Prostate gland (tissue), 2 donors: ENCODE data around the gene ABL2. TPM values are rescaled to one million over a fixed set of nuclear protein-coding genes. Genes with fewer than 3 reads are reported as not detected.
"Not testable (repeated sequence)": the region's sequence is repeated elsewhere in the genome, so short reads cannot be mapped to it uniquely, and the experiment has no call there.

Experiments
- DNase-seq: peaks from one replicate; pipeline ENCODE4 v3.0.0-alpha.2; 2019; ENCODE audit warnings: low spot score
- H3K27ac ChIP-seq, 2 donors: fragments of 200-600 bp; sonication (generic); 2 replicates each; pipeline ENCODE4 v1.5.1; 2017 to 2019
- H3K27me3 ChIP-seq: fragments of 200-600 bp; sonication (generic); replicated peaks from 2 replicates; pipeline ENCODE4 v1.5.1; 2019; ENCODE audit not compliant: insufficient read depth
- H3K36me3 ChIP-seq, 2 donors: fragments of 200-600 bp; sonication (generic); 1 replicate in 1 of 2; 2 replicates in 1 of 2; pipeline versions ENCODE4 v1.5.1 to v1.8.1; 2017 to 2019
- H3K4me1 ChIP-seq: fragments of 200-600 bp; sonication (generic); replicated peaks from 2 replicates; pipeline ENCODE4 v1.5.1; 2019
- H3K4me3 ChIP-seq, 2 donors: fragments of 200-600 bp; sonication (generic); 2 replicates each; pipeline ENCODE4 v1.5.1; 2017 to 2019
- H3K9me3 ChIP-seq: fragments of 200-600 bp; sonication (generic); 2 replicates; pipeline ENCODE4 v1.5.1; 2017
- POLR2A ChIP-seq: fragments of 450-650 bp; IDR thresholded peaks from one replicate; pipeline ENCODE4 v1.6.1; 2016; ENCODE audit warnings: antibody characterized with exemption, mild to moderate bottlenecking
- POLR2AphosphoS5 ChIP-seq: sonication (generic); formaldehyde crosslinking; IDR thresholded peaks from one replicate; pipeline ENCODE4 v1.6.1; 2017; ENCODE audit warnings: antibody characterized with exemption
- WGBS: methylation state at CpG from one replicate; pipeline ENCODE4 v1.1.5; 2018; 5-methylcytosine and 5-hydroxymethylcytosine counted together
- intact Hi-C: fragments of 100-400 bp; cut with DNase I; formaldehyde crosslinking; loops from one replicate; pipeline ENCODE4 v1.14.2; 2022
- total RNA-seq, 2 donors: library from RNA; depleted of rRNA; stranded (reverse); fragments of >200 nt; gene quantifications; one replicate each; pipeline ENCODE4 v1.1.0, GENCODE V29; 2016
- TF ChIP-seq, protein P1 (sequence below), 4 experiments: fragments of 200-600 bp in 2 of 4; fragments of 450-650 bp in 2 of 4; sonication (generic) in 2 of 4; IDR thresholded peaks; 1 replicate in 3 of 4; 2 replicates in 1 of 4; pipeline ENCODE4 v1.5.1; 2016 to 2019; ENCODE audit warnings: antibody characterized with exemption in 4 of 4, mild to moderate bottlenecking in 2 of 4, moderate library complexity in 2 of 4

ABL2 gene
- 10 to 100 TPM; 12.1 to 18.4 TPM for total RNA-seq

DNA sequence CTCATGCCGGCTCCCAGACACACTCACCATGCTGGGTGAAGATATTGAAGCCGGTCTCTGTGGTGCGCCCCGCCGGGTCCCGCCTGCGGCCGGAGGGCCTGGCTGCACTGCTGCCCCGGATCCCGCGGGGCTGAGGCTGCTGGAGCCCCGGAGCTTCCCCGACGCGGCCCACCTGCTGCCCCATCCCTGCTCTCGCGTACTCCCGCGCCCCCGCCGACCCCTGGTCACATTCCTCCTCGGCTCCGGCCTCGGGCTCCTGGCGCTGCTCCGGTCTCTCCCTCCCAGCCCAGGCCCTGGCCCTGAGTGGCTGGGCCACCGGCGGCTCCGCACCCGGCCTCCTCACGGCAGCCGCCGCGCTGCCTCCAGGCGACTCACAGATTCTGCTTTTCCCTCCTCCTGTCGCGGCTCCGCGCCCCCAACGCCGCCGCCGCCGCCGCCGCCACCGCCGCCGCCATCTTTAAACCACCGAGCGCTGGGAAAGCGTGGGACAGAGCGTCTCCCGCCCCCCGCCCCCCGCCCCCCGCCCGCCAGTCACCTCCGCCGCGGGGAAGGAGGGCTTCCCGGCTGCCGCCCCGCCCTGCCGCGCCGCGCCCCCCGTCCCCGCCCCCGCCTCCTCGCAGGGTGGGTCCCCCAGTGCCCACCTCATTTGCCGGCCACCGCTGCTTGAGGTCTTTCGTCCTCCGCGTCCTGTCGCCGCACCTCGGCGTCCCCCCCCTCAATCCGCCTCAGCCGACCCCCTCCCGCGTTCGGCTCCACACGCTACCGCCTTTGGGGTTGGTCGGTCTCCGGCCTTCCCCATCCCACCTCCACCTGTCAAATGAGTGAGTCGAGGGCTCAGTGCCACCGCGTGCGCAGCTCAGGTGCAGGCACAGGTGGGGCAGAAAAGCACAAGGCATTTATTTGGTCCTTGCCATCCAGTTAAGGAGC is at the start of gene ABL2:
Gene ABL2 (minus strand): TSS at position 464 of the 927 bp plus-strand sequence. CDS start 280 bp downstream, at position 184.
- Histone ChIP-seq H3K4me1 (peaks cover 2% of the 10 kb centered on the region), H3K4me3 (peak within 1 kb of the TSS; percentile 93 to 98), H3K27me3 (no peaks in the 10 kb centered on the region), H3K27ac (peak within 1 kb of the TSS; percentile 83 to 84), H3K36me3 (no peaks in the 10 kb centered on the region), H3K9me3 (no peaks in the 10 kb centered on the region)
- peak; percentile 19 for DNase-seq
- under 1% methylated on average over 70 of the region's 94 CpGs for WGBS
- no peak for TF ChIP-seq POLR2AphosphoS5
- TF ChIP-seq POLR2A: no peak
- TF ChIP-seq, protein P1, sequence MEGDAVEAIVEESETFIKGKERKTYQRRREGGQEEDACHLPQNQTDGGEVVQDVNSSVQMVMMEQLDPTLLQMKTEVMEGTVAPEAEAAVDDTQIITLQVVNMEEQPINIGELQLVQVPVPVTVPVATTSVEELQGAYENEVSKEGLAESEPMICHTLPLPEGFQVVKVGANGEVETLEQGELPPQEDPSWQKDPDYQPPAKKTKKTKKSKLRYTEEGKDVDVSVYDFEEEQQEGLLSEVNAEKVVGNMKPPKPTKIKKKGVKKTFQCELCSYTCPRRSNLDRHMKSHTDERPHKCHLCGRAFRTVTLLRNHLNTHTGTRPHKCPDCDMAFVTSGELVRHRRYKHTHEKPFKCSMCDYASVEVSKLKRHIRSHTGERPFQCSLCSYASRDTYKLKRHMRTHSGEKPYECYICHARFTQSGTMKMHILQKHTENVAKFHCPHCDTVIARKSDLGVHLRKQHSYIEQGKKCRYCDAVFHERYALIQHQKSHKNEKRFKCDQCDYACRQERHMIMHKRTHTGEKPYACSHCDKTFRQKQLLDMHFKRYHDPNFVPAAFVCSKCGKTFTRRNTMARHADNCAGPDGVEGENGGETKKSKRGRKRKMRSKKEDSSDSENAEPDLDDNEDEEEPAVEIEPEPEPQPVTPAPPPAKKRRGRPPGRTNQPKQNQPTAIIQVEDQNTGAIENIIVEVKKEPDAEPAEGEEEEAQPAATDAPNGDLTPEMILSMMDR (IDR thresholded peaks at IDR 0.05): no peak
- intact Hi-C loops: no loop called here

DNA sequence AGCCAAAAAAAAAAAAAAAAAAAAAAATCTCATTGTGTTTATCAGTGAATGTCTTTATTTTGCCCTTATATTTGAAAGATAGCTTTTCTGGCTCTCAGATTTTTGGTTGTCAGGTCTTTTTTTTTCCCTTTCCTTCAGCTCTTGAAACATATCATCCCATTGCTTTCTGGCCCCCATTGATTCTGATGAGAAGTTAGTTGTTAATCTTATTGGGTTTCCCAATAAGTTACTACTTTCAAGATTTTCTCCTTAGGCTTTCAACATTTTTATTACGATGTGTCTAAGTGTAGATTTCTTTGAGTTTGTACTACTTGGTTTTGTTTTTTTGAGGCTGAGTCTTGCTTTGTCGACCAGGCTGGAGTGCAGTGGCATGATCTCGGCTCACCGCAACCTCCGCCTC is 49.4 kb upstream of the ABL2 start:
- intact Hi-C loops: no loop called here
- 97% methylated on average over 5 of the region's 5 CpGs for WGBS
- TF ChIP-seq, protein P1 (IDR thresholded peaks at IDR 0.05): no peak
- no peak for TF ChIP-seq POLR2A
- TF ChIP-seq POLR2AphosphoS5: no peak

DNA sequence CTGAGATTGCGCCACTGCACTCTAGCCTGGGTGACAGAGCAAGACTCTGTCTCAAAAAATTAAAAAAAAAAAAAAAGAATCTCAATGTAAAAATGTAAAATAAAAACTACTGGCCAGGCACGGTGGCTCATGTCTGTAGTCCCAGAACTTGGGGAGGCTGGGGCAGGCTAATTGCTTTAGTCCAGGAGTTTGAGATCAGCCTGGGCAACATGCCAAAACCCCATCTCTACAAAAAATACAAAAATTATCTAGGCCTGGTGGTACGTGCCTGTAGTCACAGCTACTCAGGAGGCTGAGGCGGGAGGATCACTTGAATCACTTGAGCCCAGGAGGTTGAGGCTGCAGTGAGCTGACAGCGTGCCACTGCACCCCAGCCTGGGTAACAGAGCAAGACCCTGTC is 44.9 kb upstream of the ABL2 start:
- 95% methylated on average over 5 of the region's 5 CpGs for WGBS
- H3K27ac ChIP-seq, DNase-seq, intact Hi-C loops, H3K27me3 ChIP-seq, H3K36me3 ChIP-seq, H3K4me1 ChIP-seq, H3K9me3 ChIP-seq, H3K4me3 ChIP-seq: not testable (repeated sequence)

More for the DNA sequence above, 49.4 kb upstream of the ABL2 start:
- Histone ChIP-seq H3K9me3 (no peaks in the 10 kb centered on the region), H3K27ac (peak overlapping the region in 1 of 2 donors; percentile 57), H3K4me3 (no peak overlapping the region), H3K4me1 (no peaks in the 10 kb centered on the region), H3K27me3 (no peaks in the 10 kb centered on the region), H3K36me3 (no peaks in the 10 kb centered on the region)
- DNase-seq: no peak

DNA sequence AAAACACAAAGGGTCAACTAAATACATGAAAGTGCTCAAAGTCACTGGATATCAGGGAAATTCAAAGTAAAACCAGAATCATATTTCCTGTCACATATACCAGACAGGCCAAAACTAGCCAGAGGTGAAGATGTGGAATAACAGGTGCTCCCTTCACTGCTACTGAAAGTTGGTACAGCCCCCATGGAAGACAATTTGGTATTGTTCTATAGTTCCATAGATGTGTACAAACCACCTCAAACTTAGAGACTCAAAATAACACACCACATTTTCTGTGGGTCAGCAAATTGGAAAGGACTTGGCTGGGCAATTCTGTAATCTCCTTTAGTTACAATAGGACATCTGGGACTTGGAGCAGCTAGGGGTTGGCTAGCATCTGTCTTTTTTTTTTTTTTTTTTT is 39.6 kb upstream of the ABL2 start:
- H3K4me1 ChIP-seq: no peaks in the 10 kb centered on the region
- DNase-seq: no peak
- intact Hi-C loops: no loop called here
- H3K27ac ChIP-seq: no peak overlapping the region
- no peak overlapping the region for H3K4me3 ChIP-seq
- H3K9me3 ChIP-seq: no peaks in the 10 kb centered on the region
- no peaks in the 10 kb centered on the region for H3K36me3 ChIP-seq
- no peaks in the 10 kb centered on the region for H3K27me3 ChIP-seq
- TF ChIP-seq POLR2AphosphoS5: no peak
- no peak for TF ChIP-seq POLR2A
- TF ChIP-seq, protein P1 (IDR thresholded peaks at IDR 0.05): no peak

DNA sequence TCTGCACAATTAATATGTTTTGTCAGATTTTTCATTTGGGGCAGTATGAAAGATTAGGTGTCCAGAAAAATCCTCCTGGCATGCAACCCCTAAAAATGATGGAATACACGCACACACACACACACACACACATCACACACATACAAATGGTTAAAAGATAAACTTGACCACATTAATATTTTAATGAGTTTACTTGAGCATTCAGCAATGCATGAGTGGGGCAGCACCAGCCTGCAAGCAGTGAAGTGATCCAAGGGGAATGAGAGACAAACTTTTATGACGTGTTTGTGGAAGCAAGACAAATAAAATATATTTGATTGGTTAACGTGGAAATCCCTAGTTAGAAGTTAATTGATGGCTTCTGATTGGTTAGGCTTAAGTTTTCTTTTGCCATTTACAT is 35.0 kb upstream of the ABL2 start:
- TF ChIP-seq POLR2AphosphoS5: peak; percentile 26
- TF ChIP-seq POLR2A: no peak
- TF ChIP-seq, protein P1 (IDR thresholded peaks at IDR 0.05): peak in 1 of 4 experiments; percentile 2
- H3K4me1 ChIP-seq: no peaks in the 10 kb centered on the region
- H3K36me3 ChIP-seq: no peaks in the 10 kb centered on the region
- H3K4me3 ChIP-seq: no peak overlapping the region
- no peak for DNase-seq
- no peak overlapping the region for H3K27ac ChIP-seq
- H3K27me3 ChIP-seq: no peaks in the 10 kb centered on the region
- 53% methylated on average over 3 of the region's 3 CpGs for WGBS
- intact Hi-C loops: no loop called here
- H3K9me3 ChIP-seq: no peaks in the 10 kb centered on the region
